NCI-H2081 treated with DMSO at 0.1 percent for 48 hours (cell line): ENCODE results near the gene RPS6KC1.
"Not testable (repeated sequence)": the region's sequence is repeated elsewhere in the genome, so short reads cannot be mapped to it uniquely, and the experiment has no call there.

ENCODE experiments used
- DNase-seq: peaks from one replicate; lab custom pipeline; 2025; lab: John Stamatoyannopoulos, UW

Gene RPS6KC1

DNA sequence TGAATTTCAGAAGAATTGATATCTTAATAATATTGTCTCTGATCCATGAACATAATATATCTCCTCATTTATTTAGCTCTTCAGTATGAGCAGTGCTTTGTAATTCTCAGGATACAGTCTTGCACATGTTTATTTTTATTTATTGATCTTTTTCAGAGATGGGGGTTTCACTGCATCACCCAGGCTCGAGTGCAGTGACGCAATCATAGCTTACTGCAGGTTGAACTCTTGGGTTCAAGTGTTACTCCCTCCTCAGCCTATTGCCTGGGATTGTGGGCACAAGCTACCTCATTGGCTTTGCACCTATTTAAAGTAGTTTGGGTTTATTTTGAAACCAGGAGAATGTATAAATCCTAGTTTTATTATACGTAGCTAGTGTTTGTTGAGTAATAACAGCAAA lies 4.7 kb downstream of the RPS6KC1 start:
- no peak for DNase-seq

DNA sequence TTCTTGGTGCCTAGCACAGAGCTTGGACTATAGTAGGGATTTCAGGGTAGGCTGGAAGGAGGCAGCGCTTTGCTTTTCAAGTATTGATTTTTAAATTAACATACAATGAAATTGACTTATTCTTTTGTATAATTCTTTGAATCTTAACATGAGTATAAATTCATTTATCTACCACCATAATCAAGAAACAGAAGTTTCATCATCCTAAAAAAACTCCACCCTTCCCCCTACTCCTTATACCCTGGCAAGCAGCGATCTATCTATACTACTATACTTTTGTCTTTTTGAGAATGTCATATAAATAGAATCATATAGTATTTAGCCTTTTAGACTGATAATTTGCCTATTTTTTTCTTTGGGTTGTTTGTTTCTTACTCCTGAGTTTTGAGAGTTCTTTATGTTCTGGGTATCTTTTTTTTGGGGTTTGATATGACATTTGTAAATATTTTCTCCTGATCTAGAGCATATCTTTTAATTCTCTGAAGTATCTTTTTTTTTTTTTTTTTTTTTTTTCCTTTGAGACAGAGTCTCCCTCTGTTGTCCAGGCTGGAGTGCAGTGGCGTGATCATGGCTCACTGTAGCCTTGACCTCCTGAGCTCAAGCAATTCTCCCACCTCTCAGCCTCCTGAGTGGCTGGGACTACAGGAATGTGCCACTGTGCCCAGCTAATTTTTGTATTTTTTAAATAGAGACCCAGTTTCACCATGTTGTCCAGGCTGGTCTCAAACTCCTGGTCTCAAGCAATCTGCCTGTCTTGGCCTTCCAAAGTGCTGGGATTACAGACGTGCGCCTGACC lies 6.4 kb downstream of the RPS6KC1 start:
- no peak for DNase-seq

GRCh38 chr1:213060836-213061235 lies 9.8 kb downstream of the RPS6KC1 start:
- DNase-seq = no peak

- no peak for DNase-seq
Measured at GRCh38 chr1:213061263-213061662, 10.2 kb downstream of the RPS6KC1 start.

- no peak for DNase-seq
Measured at GRCh38 chr1:213065800-213066199, 14.8 kb downstream of the RPS6KC1 start.

GRCh38 chr1:213066363-213066762 lies 15.3 kb downstream of the RPS6KC1 start:
- DNase-seq = no peak

DNA sequence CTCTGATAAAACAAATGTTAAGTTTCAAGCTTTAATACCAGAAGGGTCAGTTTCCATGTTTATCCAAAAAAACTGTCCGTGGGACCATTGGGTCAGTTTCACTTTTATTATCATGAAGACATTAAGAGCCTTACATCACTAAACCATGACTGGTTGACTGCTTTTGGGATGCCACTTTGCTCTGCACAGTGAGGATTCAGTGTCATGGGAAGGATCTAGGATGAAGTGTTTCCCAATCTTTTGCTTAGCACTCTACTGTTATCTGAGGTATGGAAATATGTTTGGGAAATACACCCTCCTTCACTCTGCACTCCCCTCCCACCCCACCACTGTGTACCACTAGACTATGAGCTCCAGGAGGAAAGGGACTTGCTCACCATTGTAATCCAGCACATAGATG lies 16.3 kb downstream of the RPS6KC1 start:
- no peak for DNase-seq

DNA sequence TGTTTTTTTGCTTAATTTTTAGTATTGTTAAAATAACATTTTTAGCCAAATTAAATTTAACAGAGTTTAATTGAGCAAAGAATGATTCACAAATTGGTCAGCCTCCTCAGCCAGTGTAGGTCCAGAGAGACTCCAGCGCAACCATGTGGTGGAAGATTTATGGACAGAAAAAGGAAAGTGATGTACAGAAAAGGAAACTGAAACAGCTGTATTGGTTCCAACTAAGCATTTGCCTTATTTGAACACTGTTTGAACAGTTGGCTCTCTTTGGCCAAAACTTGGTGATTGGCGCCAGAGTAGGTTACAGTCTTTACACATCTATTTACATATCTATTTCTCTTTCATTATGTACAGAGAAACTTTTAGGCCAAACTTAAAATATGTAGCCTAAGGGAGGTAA lies 19.4 kb downstream of the RPS6KC1 start:
- DNase-seq = peak; percentile 81

GRCh38 chr1:213075725-213076124 lies 24.7 kb downstream of the RPS6KC1 start:
- no peak for DNase-seq

GRCh38 chr1:213082420-213083111 lies 31.5 kb downstream of the RPS6KC1 start:
- DNase-seq = no peak

GRCh38 chr1:213083112-213083445 lies 32.0 kb downstream of the RPS6KC1 start:
- DNase-seq = no peak

- DNase-seq = no peak
Measured at GRCh38 chr1:213087911-213088310, 36.9 kb downstream of the RPS6KC1 start.

GRCh38 chr1:213089924-213090677 lies 39.1 kb downstream of the RPS6KC1 start:
- DNase-seq = no peak

- DNase-seq = no peak
Measured at GRCh38 chr1:213094446-213094845, 43.4 kb downstream of the RPS6KC1 start.

DNA sequence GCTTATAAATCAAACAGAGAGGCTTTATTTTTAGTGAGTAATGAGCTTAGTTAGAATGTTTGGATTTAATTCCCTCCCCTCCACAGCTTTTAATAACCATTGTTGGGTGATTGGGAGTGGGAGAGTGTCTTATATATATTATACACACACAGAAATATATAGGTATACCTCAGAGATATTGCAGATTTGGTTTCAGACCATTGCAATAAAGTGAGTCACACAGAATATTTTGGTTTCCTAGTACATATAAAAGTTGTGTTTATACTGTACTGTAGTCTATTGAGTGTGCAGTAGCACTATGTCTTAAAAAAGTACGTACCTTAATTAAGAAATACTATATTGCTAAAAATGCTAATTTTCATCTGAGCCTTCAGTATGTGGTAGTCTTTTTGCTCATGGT lies 44.4 kb downstream of the RPS6KC1 start:
- no peak for DNase-seq

- no peak for DNase-seq
Measured at GRCh38 chr1:213099682-213100399, 48.8 kb downstream of the RPS6KC1 start.

DNA sequence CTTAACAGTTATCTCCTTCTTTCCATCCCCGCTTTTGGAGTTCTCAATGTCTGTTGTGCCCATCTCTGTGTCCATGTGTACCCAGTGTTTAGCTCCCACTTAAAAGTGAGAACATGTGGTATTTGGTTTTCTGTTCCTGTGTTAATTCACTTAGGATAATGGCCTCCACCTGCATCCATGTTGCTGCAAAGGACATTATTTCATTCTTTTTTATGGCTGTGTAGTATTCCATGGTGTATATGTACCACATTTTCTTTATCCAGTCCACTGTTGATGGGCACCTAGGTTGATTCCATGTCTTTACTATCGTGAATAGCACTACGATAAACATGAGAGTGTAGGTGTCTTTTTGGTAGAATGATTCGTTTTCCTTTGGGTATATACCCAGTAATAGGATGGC lies 49.5 kb downstream of the RPS6KC1 start:
- not testable (repeated sequence) for DNase-seq

GRCh38 chr1:213103377-213104306 lies 52.6 kb downstream of the RPS6KC1 start:
- no peak for DNase-seq

DNA sequence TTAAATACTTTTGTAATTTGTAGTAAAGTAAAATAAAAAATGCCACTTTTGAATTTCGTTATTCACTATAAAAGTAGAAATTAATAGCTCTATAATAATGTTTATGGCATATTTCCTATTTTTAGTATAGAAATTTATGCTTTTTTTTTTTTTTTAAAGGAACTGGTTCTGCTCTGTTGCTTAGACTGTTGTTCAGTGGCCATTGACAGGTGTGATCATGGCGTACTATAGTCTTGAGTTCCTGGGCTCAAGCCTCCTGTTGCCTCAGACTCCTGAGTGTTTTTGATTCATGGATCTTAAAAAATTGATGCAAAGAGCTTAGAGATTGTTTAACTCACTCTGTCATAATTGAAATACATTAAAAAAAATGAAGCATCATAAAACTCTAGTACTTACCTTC lies 53.6 kb downstream of the RPS6KC1 start:
- no peak for DNase-seq

- DNase-seq = no peak
Measured at GRCh38 chr1:213106298-213106697, 55.3 kb downstream of the RPS6KC1 start.

DNA sequence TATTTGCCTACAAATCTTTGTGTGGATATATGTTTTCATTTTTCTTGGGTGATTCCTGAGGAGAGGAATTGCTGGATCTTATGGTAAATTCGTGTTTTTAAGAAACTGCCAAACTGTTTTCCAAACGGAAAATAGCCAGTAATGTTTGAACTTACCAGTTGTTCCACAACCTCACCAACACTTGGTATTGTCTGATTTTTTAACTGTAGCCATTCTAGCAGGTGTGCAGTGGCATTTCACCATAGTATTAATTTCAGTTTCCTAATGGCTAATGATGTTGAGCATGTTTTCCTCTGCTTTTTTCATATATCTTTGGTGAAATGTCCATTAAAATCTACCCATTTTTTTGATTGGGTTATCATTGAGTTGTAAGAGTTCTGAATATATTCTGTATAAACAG lies 56.6 kb downstream of the RPS6KC1 start:
- DNase-seq = no peak
